ENCODE results near the gene ALDH4A1.
"Not testable (repeated sequence)": the region's sequence is repeated elsewhere in the genome, so short reads cannot be mapped to it uniquely, and the experiment has no call there.

Gene ALDH4A1

GRCh38 chr1:18874036-18874435, 28.3 kb downstream of the ALDH4A1 start:
- no peak for DNase-seq

DNA sequence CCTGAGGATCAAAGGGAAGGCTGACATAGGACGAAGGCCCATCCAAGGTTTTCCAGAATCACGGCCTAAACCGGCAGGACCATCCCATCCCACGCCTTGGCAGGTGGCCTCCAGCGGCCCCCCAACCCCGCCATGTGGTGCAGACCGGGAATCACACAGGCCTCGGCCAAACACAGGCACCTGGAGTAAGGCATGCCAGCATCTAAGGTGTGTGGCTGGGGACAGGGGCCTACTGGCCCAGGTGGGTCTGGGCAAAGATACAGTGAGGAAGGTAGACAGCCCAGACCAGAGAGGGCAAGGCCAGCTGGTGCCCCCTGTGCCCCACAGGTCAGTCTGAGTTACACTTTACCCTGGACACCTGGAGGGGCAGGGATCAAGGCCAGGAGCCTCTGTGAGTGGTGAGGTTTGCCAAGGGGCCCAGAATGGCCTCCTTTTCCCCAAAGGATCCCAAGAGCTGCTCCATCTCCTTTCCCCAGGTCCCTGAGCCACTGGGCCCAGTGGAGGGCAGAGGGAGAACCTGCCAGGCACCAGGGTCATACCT, 30.2 kb downstream of the ALDH4A1 start:
- DNase-seq = no peak

DNA sequence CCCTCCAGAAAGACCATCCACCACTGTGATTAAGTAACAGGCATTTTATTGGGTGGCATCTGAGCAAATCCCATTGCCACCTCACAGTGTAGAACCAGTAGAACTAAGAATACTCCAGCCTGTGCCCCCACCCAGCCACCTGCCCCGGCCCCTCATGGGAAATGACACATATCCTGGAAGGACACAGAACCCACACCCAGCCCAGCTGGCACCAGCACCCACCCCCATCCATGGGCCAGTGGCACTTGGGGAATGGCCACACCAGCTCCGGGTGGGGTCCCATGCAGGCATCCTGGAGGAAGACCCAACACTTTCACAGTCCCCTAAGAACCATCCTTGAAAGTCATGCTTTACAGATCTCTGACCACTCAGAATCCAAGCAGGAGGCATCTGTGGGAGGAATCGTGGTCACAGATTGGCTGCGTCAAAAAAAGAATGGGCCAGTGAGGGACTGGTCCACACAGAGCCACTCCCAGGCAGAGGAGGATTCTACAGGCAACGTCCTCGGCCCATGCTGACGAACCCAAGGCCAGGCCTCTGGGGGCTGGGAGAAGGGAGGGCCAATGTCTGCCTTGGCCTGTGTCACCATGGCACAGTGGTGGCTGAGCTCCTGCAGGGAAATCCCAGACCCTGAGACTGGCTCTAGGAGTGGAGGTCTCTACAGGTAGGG, 30.8 kb downstream of the ALDH4A1 start:
- no peak for DNase-seq

- no peak for DNase-seq
Measured at GRCh38 chr1:18870957-18871356, 31.4 kb downstream of the ALDH4A1 start.

- DNase-seq = not testable (repeated sequence)
Measured at GRCh38 chr1:18870595-18870865, 31.8 kb downstream of the ALDH4A1 start.

DNA sequence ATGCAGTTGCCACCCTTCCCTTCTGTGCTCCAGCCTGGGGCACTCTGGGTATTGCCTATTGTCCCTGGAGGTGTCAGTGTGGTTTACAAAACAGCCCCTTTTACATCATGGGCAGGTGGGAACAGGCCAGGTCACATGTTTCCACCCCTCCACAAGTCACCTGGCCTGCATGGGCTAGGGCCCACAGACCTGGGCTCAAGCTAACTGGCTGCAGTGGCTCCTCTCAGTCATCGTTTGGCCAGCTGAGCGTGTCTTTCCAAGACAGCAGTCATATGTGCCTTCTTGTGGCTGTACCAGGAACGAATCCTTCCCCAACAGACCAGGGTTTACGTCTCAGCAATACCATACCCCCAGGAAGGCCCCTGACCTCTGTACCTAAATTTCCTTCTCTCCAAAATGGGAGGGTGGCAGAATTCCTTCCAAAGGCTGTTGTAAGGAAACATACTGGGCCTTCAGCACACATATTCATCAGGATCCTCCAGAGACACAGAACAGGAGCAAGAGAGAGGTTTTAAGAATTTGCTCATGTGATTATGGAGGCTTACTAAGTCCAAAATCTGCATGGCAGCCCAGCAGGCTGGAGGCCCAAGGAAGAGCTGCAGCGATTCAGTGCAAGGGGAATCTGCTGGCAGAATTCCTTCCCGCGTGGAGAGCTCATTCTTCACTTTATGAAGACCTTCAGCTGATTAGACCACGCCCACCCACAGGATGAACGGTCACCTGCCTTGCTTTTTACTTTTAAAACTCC, 32.3 kb downstream of the ALDH4A1 start:
- DNase-seq = no peak

- DNase-seq = no peak
Measured at GRCh38 chr1:18868801-18869424, 33.4 kb downstream of the ALDH4A1 start.

GRCh38 chr1:18868354-18868753, 34.0 kb downstream of the ALDH4A1 start:
- DNase-seq = no peak

GRCh38 chr1:18866846-18867245, 35.5 kb downstream of the ALDH4A1 start:
- no peak for DNase-seq

DNA sequence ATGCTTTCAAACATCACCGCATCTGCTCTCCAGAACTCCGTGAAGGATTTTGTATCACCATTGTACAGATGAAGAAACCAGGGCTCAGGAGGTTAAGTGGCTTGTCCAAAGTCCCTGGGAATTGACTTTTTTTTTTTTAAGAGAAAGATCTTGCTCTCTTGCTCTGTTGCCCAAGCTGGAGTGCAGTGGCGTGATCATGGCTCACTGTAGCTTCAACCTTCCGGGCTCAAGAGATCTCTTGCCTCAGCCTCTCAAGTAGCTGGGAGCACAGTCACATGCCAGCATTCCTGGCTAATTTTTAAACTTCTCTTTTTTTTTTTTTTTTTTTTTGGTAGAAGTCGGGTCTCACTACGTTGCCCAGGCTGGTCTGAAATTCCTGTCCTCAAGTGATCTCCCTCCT, 36.0 kb downstream of the ALDH4A1 start:
- no peak for DNase-seq

- no peak for DNase-seq
Measured at GRCh38 chr1:18865176-18865575, 37.2 kb downstream of the ALDH4A1 start.

DNA sequence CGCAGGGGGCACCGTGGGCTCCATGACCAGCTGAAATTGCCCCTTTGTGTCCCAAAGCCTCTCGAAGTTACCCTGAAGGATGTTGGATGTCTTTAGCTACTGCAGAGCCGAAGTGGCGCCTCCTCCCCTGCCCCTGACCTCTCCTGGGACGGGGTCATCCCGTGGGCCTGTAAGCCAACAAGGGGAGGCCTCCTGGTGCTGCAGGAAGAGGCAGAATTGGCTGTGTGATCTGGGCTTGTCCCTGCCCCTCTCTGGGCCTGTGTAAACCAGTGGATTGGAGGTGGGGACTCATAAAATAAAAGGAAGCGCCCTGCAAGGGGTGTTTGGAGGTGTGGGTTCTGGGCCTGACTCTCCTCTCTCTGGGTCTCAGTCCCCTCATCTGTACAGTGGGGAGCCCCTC, 40.8 kb downstream of the ALDH4A1 start:
- no peak for DNase-seq

DNA sequence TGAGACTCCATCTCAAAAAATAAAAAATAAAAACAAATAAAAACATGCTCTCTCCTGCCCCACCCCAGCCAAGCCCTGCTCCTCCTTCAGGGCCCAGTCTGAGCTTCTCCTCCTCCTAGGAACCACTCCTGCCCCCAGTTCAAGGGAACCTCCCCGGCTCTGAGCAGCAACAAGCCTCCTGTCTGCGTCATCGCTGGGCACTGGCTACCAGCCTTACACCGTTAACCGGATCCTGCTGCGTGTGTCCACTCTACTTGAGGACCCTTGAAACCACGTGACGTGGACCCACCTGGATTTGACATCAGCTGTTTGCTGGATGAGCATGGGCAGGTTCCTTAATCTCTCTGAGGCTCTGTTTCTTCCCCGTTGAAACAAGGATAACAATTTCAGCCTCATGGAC, 41.3 kb downstream of the ALDH4A1 start:
- no peak for DNase-seq

DNA sequence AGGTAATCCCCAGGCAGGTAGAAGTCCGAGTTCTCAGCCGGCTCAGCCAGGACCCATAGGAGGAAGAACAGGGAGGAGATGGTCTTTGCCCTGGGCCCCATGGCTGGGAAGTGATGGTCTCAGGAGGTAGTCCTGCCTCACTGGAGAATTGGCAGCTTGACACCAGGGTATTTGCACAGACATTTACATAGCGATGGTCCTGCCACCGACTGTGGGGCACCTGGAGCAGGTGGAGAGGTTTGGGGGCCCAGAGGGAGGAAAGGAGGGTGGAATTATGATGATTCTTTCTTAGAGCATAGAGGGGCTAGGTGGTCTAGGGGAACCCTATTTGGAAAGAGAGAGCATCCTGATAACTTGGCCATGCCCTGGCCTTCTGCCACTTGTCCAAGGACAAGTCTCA, 42.8 kb downstream of the ALDH4A1 start, which contains the start of gene TAS1R2:
TSS of gene TAS1R2 (minus strand) at position 101 of the 400 bp plus-strand sequence. CDS start at position 101, 0 bp downstream.
- no peak for DNase-seq

DNA sequence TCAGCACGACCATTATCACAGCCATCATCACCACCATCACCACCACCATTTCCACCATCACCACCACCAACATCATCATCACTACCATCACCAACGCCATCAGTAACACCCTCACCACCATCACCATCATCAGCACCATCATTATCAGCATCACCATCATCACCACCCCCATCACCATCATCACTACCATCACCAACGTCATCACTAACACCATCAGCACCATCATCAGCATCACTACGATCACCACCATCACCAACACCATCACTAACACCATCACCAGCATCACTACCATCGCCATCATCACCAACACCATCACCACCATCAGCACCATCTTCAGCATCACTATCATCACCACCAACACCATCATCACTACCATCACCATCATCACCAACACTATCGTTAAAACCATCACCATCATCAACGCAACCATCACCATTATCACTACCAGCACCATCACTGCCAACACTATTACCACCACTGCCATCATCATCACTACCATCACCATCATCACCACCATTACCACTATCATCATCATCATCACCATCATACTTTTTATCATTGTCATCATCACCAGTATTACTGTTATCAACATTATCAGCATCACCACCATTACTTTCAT, 44.2 kb downstream of the ALDH4A1 start:
- no peak for DNase-seq

GRCh38 chr1:18856435-18856834, 45.9 kb downstream of the ALDH4A1 start:
- no peak for DNase-seq

GRCh38 chr1:18855573-18855972, 46.8 kb downstream of the ALDH4A1 start:
- DNase-seq = no peak

DNA sequence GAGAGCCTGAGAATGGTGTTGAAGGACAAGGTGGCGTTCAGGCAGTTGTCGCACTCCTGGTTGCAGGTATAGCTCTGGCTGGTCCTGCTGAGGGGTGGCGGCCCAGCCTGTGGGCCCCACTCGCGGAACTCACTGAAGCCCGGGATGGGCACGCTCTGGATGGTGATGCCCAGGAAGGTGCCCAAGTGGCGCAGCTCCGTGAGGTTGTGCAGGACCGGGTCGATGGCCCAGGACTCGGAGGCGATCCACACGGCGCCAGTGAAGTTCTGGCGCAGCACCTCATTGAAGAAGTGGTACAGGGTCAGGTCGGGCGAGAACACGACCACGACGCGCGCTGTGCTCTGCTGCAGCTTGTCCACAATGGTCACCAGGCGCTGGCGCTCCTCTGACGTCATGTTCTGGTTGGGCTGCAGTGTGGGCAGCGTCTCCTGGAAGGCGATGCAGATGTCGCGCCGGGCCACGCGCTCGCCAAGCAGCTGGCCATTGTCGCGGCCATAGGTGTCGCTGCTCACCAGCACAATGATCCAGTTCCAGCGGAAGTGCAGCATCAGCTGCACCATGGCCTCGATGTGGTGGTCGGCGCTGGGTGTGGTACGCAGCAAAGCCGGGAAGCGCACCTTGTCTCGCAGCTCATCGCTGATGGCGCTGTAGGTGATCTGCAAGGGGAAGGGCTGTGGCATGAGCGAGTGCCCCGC, 47.9 kb downstream of the ALDH4A1 start:
- no peak for DNase-seq

DNA sequence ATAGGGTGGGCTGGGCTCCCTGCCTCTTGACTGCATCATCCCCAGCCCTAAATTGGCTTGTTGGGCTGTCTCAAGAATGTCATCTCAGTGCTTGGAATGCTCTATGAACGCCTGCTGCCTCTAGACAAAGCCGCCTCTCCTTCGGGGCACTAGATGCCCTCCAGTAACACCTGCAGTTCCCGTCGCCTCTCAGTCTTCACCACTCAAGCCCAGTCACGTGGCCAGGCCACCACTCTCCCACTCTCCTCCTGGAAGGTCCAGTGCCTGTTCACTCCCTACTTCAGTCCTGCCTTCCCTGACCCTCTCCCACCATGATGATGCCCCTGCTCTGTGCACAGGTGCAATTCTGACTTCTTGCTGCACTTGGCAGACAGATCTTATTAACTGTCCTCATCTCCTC, 49.9 kb downstream of the ALDH4A1 start:
- no peak for DNase-seq

GRCh38 chr1:18849261-18849711, 53.1 kb downstream of the ALDH4A1 start:
- DNase-seq = no peak

GRCh38 chr1:18847723-18848122, 54.6 kb downstream of the ALDH4A1 start:
- DNase-seq = not testable (repeated sequence)

DNA sequence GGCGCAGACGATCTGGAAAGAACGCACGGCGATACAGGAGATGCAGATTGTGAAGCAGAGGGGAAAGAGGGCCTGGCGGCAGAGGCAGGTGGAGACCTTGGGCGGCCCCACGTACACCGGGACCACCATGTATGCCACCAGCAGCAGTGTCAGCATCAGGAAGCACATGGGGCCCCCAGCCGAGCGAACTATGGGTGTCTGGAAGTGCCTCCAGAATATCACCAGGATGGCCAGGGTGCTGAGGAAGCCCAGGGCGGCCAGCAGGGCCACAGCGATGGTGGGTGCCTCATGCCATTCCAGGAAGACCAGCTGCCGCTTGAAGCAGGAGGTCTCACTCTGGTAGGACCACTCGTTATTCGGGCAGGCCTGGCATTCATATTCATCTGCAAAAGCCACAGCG, 62.2 kb downstream of the ALDH4A1 start:
- no peak for DNase-seq

GRCh38 chr1:18836654-18837053, 65.7 kb downstream of the ALDH4A1 start:
- DNase-seq = no peak

Data from activated CD8-positive, alpha-beta memory T cell treated with anti-CD3 and anti-CD28 coated beads for 24 hours (primary cell).